Measurements from ENCODE around the gene UQCC3.

Gene UQCC3

DNA sequence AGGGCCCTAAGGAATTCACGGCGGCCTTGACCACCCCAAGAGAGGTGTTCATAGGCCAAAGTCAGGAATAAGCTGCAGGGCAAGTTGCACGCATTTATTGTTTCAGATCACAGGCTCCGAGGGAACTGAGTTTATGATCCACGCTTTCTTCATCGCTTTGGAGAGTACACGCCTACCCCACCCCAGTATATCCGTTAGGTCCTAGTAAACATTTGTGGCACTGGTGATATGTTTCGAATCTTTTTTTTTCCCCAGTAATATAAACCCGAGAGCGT lies 25.9 kb upstream of the UQCC3 start:
- TF ChIP-seq FOXP2 (optimal IDR thresholded peaks at IDR 0.05; ENCODE audit: borderline replicate concordance, extremely low read depth, extremely low read length, insufficient read depth) (no peak), SIN3A (IDR thresholded peaks at IDR 0.05; ENCODE audit: borderline replicate concordance, insufficient read depth, low read length) (no peak; the same call in 1 of the 2 replicates), POLR2AphosphoS5 (IDR thresholded peaks at IDR 0.05; ENCODE audit: low read depth, low read length) (no peak), TAF1 (IDR thresholded peaks at IDR 0.05; ENCODE audit: borderline replicate concordance, insufficient read depth, low read length) (no peak)
- TF ChIP-seq, protein P1, sequence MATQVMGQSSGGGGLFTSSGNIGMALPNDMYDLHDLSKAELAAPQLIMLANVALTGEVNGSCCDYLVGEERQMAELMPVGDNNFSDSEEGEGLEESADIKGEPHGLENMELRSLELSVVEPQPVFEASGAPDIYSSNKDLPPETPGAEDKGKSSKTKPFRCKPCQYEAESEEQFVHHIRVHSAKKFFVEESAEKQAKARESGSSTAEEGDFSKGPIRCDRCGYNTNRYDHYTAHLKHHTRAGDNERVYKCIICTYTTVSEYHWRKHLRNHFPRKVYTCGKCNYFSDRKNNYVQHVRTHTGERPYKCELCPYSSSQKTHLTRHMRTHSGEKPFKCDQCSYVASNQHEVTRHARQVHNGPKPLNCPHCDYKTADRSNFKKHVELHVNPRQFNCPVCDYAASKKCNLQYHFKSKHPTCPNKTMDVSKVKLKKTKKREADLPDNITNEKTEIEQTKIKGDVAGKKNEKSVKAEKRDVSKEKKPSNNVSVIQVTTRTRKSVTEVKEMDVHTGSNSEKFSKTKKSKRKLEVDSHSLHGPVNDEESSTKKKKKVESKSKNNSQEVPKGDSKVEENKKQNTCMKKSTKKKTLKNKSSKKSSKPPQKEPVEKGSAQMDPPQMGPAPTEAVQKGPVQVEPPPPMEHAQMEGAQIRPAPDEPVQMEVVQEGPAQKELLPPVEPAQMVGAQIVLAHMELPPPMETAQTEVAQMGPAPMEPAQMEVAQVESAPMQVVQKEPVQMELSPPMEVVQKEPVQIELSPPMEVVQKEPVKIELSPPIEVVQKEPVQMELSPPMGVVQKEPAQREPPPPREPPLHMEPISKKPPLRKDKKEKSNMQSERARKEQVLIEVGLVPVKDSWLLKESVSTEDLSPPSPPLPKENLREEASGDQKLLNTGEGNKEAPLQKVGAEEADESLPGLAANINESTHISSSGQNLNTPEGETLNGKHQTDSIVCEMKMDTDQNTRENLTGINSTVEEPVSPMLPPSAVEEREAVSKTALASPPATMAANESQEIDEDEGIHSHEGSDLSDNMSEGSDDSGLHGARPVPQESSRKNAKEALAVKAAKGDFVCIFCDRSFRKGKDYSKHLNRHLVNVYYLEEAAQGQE (IDR thresholded peaks at IDR 0.05; ENCODE audit: insufficient read depth in 1 of 2, low read depth in 2 of 2, low read length in 2 of 2): no peak

- peak; percentile 95 for TF ChIP-seq TAF1 (IDR thresholded peaks at IDR 0.05; ENCODE audit: borderline replicate concordance, insufficient read depth, low read length)
- TF ChIP-seq FOXP2 (optimal IDR thresholded peaks at IDR 0.05; ENCODE audit: borderline replicate concordance, extremely low read depth, extremely low read length, insufficient read depth): peak; percentile 51
- TF ChIP-seq POLR2AphosphoS5 (IDR thresholded peaks at IDR 0.05; ENCODE audit: low read depth, low read length): peak; percentile 98
- TF ChIP-seq, protein P1 (IDR thresholded peaks at IDR 0.05; ENCODE audit: insufficient read depth in 1 of 2, low read depth in 2 of 2, low read length in 2 of 2): peak in 1 of 2 experiments; percentile 29; a peak in 1 of 4 replicates
- TF ChIP-seq SIN3A (IDR thresholded peaks at IDR 0.05; ENCODE audit: borderline replicate concordance, insufficient read depth, low read length): 0 out of 2 replicates have a peak, but pooled peaks have one; percentile 41
Observed at GRCh38 chr11:62645946-62646824, 25.3 kb upstream of the UQCC3 start, which contains the start of gene GANAB. GANAB (minus strand) TSS chr11:62646613; CDS start chr11:62646599, 14 bp downstream.

DNA sequence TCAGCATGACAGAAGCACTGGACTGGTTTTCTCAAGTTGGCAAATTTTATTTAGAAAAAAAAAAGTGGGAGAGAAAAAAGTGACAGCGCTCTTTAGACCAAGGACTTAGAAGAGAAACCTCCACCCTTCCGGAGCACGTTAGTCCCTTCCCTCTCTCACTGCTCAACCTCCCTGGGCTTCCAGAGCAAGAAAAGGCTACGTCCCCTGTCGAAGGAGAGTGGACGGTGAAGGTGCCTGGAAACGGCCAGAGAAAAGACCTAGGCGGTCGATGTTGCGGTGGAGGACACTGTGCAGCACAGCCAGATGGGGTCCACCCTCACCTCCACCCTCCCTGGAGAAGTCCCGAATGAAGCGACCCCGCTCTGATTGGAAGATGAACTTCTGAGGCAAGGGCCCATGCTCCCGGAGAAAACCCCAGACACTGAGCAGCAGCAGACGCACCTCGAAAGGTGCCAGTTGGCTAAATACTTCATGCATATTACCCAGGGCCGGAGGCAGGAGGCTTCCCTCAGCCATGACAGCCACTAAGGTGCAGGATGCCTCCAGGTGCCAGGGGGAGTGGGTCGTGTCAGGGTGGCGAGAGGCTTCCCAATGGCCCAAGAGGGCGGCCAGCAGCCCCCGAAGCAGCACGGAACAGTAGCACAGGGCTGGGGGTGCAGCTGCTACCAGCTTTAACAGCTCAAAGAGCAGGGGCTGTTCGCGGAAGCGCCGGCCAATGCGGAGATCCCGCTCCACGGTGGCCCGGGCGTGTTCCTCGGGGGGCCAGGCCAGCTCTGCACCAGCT lies 24.5 kb upstream of the UQCC3 start:
- TF ChIP-seq, protein P1 (IDR thresholded peaks at IDR 0.05; ENCODE audit: insufficient read depth in 1 of 2, low read depth in 2 of 2, low read length in 2 of 2): no peak
- TF ChIP-seq SIN3A (IDR thresholded peaks at IDR 0.05; ENCODE audit: borderline replicate concordance, insufficient read depth, low read length): no peak
- no peak for TF ChIP-seq TAF1 (IDR thresholded peaks at IDR 0.05; ENCODE audit: borderline replicate concordance, insufficient read depth, low read length)
- no peak for TF ChIP-seq FOXP2 (optimal IDR thresholded peaks at IDR 0.05; ENCODE audit: borderline replicate concordance, extremely low read depth, extremely low read length, insufficient read depth)
- TF ChIP-seq POLR2AphosphoS5 (IDR thresholded peaks at IDR 0.05; ENCODE audit: low read depth, low read length): no peak

GRCh38 chr11:62647609-62648005 lies 23.9 kb upstream of the UQCC3 start:
- TF ChIP-seq SIN3A (IDR thresholded peaks at IDR 0.05; ENCODE audit: borderline replicate concordance, insufficient read depth, low read length) (no peak), FOXP2 (optimal IDR thresholded peaks at IDR 0.05; ENCODE audit: borderline replicate concordance, extremely low read depth, extremely low read length, insufficient read depth) (no peak), TAF1 (IDR thresholded peaks at IDR 0.05; ENCODE audit: borderline replicate concordance, insufficient read depth, low read length) (no peak)
- TF ChIP-seq, protein P1 (IDR thresholded peaks at IDR 0.05; ENCODE audit: insufficient read depth in 1 of 2, low read depth in 2 of 2, low read length in 2 of 2): no peak

All from PFSK-1 (cell line).